GM19043 (cell line): ENCODE measurements around the gene AP2S1.
"Not testable (repeated sequence)": the region's sequence is repeated elsewhere in the genome, so short reads cannot be mapped to it uniquely, and the experiment has no call there.

Experiments used
- ATAC-seq: cut with Tn5 transposase; IDR thresholded peaks from one replicate; pipeline ENCODE4 v1.9.1; 2021; ENCODE audit warnings: low read depth; ENCODE audit not compliant: unreplicated experiment

AP2S1 gene

DNA sequence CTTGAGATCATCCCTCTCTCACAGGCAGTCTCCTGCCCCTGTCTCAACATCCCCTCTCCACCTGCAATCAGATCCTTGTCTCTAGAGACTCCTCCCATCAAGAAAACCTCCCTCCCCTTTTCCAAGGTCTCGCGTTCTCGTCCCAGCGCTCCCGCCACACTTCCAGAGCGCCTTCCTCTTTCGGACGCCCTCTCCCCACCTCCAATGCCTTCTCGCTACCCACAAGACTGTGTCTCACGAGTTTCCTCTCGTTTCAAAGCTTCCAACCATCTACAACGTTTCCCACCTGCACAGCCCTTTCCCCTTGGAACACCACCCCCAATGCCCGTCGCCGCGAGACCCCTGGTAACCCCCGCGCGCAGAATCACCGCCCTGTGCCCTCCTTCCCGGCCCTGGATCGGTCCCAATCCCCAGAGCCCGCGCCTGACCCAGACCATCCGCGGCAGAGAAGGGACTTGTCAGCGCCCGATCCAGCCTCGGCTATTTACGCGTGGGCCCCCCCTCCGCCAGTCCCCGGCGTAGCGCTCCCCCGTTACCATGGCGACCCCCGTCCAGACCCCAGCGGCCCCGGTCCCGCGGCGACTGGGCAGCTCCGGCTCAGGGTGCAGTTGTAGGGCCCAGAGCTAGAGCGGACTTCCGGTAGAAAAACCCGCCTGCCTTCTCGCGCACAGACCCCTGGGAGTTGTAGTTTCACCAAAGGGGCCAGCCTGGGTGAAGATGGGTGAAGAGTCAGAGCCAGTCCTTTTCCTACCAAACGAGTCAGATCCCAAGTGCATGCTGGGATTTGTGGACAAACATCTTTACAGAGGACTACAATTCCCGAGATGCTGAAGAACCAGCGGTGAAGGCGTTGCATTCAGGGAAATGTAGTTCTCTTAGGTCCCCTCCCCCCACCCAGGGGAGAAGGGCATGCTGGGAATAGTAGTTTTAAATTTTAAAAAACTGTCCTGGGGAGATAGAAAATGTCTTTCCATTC lies at the start of gene AP2S1:
AP2S1 (minus strand) TSS at position 619 of the 976 bp plus-strand sequence; CDS start at position 539, 80 bp downstream.
- peak; percentile 89 for ATAC-seq

DNA sequence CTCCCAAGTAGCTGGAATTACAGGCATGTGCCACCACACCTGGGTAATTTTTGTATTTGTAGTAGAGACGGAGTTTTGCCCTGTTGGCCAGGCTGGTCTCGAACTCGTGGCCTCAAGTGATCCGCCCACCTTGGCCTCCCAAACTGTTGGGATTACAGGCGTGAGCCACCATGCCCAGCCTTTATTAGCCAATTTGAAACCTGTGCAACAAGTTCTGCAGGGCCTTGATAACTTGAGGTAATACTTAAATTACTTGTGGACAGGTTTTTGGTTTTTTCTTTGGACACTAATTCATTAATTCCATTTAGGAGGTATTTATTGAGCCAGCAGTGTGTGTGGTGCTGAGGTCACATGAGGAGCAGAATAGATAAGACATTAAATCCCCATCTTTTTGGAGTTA lies 49.7 kb upstream of the AP2S1 start:
- ATAC-seq = no peak

DNA sequence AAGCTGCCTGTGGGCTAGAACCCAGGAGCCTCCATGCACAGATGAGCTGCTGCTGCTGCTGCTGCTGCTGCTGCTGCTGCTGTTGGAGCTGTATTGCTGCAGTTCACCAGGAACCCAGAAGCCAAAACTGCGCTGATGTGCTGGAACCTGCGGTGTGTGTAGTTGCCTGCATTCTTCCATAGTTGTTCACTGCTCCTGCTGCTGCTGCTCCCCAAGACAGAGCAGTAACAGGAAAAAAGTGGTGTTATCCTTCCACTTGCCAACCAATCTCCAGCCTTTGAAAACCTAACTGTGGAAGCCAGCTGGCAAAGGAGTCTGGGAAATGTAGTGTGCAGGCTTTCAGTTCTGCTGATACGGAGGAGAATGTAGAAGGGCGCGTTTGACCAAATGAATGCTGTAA lies 48.1 kb upstream of the AP2S1 start:
- no peak for ATAC-seq

DNA sequence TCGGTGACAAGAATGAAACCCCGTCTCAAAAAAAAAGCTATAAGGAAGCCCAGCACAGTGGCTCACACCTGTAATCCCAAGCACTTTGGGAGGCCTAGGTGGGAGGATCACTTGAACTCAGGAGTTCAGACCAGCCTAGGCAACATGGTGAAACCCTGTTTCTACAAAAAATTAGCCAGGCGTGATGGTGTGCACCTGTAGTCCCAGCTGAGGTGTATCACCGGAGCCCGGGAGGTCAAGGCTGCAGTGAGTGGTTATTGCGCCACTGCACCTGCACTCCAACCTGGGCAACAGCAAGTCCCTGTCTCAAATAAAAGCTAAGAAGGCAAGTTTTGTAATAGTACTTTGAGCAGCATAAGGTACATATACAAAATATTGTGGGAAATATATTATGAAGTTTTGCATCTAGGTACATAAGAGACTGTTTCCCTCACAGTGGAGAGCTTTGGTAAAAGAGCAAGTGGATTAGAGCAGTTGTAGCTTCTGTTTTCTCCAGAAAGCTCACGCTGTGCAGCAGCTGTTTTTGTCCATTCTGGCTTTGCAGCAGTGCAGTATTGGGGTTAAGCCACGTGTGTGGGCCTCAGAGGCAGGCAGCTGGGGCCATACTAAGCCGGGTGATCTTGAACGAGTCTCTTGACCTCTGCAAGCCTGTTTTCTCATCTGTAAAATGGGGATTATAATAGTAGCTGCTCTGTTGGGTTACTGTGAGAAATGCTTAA lies 45.6 kb upstream of the AP2S1 start:
- ATAC-seq = no peak

DNA sequence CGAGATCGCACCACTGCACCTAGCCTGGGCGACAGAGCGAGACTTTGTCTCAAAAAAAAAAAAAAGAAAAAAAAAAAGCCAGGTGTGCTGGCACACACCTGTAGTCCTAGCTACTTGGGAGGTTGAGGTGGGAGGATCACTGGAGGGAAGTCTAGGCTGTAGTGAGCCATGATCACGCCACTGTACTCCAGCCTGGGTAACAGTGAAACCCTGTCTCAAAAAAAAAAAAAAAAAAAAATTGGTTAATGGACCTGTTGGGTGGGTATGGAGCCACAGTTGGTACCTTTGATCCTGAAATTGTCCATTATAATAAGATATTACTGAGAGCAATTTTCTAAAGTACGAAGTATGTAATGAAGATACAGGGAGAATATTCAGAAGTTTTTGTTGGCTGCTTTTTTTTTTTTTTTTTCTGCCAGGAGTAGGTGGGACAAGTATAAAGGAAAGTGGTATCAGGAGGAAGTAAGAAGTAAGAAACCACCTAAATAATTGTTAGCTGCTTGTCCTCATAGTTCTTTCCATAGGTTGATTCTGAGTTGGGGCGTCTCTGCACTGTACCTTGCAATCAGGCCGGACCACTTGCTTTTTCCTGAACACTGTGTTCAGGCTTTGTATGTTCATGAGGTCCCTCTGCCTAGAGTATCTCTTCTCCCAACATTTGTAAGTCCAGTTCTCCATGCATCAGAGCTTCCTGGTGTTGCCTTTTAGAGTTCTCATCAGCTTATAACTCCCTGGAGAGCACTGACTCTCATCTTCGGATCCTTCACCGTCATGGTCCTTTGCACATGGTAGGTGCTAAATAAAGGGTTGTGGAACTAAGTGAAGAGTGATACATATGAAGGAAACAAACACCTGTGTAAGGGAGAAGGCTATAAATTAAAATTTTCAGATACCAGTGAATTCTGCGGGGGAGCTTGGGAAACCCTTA lies 41.9 kb upstream of the AP2S1 start:
- no peak for ATAC-seq

DNA sequence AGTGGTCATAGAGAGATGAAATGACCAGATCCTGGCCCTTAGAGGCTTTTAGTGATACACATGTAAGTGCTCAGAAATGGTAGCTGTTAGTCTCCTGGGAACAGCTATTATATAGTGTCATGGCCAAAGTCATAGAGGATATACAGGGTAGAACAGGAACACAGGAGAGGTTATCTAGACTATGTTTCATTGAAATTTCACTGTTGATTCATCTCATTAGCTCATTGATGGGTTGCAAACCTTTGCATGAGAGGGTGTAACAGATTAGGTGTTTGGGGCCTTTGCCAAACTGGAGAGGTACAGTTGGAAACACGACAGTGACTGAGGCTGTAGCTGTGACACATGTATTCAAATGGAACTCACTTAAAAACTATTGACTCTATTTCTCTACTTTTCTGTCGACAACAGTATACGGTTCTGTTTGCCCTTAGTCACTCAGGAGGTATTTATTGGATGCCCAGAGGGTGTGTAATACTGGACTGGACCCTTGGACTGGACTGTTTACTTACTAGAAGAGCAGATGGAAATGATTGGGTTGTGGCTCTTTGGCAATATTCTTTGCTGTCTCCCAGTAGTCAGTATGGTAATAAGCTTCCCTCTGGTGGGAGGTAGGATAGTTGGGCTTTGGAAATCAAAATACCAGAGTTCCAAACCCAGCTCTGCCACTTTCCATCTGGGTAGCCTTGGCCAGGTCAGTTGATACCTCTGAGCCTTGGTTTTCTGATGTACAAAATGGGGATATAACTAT lies 40.0 kb upstream of the AP2S1 start:
- ATAC-seq = no peak

DNA sequence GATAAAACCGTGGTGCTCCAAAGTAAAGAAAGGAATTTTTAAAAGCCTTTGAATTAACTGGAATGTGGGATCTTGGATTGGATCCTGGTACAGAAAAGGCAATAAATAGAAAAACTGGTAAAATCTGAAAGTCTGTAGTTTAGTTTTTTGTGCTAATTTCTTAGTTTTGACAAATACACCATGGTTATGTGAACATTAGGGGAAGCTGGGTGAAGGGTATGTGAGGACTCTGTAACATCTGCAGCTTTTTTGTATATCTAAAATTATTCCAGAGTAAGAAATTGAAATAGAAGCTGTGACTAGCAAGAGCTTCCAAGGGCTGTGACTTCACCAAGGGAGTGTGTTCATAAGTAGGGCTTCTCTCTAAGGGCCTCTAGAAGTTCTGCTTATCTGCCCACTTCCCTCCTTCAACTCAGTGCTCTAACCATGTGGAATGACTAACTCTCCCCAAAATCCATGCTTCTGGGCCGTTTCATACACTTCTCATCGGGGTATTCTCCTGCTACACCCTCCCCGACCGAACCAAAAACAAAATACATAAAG lies 36.7 kb upstream of the AP2S1 start:
- no peak for ATAC-seq

DNA sequence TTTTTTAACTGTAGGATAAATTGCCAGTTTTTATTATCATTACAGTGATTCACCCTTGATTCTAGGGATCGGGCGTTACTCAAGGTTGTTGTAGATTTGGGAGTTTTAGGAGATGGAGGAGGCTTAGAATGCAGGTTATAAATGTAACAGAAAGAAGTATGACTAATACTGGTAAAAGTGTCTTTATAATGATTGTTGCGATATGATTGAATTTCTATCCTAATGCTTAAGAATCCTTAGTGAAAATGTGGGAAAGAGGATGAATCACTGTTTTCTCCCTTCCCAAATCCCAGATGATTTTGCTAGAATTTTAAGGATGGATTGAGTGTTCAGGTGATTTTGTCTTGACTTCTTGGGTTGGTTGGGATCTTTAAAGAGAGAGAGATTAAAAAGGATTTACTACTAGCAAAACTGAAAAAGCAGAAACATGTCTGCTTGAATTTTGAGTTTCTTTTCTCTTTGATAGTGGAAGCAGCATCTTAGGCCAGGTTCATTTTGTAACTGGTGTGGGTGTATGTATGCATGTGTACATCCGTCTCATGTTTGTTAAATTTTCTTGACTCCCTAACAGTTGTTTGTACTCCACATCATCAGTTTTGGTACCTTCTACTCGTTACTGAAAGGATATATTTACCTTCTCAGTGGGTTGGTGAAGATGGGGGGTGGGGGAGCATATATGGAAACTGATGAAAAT lies 36.0 kb upstream of the AP2S1 start:
- ATAC-seq = no peak

DNA sequence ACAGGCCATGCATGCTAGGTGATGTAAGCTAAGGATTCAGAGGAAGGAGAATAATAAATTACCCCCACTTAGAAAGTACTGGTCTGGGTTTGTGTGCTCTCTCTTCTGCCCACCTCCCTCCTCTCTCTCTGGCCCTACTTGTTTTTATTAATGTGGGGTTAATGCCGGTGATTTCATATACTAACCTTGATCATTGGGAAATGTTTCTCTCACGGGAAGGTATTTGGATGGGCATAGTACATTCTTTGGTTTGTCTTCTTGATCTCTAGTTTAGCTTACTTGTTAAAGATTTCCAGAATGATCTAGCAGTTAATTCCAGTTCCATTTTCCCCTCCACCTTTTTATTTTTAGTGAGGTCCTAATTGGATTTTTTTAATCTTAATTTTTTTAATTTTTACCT lies 34.8 kb upstream of the AP2S1 start:
- no peak for ATAC-seq

DNA sequence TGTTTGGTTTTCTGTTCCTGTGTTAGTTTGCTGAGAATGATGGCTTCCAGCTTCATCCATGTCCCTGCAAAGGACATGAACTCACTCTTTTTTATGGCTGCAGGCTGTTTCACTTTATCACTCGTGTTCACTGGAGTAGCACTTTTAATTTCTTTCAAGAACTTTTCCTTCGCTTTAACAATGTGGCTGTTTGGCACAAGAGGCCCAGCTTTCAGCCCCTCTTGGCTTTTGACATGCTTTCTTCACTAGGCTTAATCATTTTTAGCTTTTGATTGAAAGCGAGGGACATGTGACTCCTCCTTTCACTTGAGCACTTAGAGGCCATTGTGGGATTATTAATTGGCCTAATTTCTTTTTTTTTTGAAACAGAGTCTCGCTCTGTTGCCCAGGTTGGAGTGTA lies 32.1 kb upstream of the AP2S1 start:
- ATAC-seq = not testable (repeated sequence)

DNA sequence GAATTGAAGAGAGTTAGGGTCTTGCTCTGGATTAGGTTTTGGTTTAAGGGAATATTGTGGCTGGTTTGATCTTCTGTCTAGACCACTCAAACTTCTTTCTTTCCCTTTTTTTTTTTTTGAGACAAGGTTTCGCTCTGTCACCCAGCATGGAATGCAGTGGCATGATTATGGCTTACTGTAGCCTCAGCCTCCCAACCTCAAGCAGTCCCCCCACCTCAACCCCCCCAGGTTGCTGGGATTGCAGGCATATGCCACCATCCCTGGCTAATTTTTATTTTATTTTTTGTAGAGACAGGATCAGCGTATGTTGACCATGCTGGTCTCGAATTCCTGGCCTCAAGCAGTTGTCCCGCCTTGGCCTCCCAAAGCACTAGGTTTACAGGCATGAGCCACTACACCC lies 31.4 kb upstream of the AP2S1 start:
- ATAC-seq = no peak

DNA sequence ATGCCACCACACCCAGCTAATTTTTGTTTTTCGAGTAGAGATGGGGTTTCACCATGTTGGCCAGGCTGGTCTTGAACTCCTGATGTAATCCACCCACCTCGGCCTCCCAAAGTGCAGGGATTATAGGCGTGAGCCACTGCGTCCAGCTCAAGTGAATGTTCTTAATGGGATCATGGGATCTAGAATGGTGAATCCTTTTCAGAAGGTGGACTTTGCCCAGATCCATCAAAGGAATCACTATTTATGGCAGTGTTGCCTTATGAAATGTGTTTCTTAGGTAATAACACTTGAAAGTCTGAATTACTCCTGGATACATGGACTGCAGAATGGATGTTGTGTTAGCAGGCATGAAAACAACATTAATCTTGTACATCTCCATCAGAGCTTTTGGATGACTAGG lies 30.4 kb upstream of the AP2S1 start:
- no peak for ATAC-seq

DNA sequence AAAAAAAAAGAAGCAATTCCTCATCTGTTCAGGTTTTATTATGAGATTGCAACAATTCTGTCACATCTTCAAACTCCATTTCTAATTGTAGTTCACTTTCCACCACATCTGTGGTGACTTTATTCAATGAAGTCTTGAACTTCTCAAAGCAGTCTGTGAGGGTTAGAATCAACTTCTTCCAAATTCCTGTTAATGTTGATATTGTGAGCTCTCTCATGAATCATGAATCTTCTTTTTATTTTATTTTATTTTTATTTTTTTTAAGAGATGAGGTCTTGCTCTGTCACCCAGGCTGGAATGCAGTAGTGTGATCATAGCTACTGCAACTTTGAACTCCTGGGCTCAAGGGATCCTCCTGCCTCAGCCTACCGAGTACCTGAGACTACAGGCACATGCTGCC lies 29.8 kb upstream of the AP2S1 start:
- no peak for ATAC-seq

DNA sequence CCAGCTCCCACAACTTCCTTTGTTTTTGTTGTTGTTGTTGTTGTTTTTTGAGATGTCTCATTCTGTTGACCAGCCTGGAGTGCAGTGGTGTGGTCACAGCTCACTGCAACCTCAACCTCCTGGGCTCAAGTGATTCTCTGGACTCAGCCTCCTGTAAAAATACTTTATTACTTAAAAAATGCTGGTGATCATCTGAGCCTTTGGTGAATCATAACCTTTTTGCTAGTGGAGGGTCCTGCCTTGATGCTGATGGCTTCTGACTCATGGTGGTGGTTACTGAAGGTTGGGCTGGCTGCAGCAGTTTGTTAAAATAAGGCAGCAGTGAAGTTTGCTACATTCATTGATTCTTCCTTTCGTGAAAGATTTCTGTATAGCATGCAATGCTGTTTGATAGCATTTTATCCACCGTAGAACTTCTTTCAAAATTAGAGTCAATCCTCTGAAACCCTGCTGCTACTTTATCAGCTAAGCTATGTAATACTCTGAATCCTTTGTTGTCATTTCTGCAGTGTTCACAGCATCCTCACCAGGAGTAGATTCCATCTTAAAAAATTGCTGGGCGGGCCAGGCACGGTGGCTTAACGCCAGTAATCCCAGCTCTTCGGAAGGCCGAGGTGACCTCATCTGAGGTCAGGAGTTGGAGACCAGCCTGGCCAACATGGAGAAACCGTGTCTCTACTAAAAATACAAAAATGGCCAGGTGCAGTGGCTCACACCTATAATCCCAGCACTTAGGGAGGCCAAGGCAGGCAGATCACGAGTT lies 28.1 kb upstream of the AP2S1 start:
- ATAC-seq = no peak

DNA sequence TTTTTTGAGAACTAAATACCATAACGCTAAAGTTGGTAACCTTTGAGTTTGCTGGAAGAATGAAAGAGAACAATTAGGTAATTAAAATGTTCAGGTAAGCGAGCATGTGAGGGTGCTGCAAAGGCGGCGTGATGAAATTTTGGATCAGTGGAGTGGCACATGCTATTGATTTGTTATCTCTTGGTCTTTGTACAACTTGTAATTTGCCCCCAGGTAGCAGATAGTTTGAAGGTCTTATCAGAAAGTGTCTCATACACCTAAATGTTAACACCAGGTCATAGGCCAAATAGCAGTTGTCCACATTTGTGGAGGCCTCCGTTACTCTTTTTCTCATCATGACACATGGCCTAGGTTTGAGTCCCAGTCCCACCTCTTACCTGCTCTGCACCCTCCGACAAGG lies 25.0 kb upstream of the AP2S1 start:
- no peak for ATAC-seq

DNA sequence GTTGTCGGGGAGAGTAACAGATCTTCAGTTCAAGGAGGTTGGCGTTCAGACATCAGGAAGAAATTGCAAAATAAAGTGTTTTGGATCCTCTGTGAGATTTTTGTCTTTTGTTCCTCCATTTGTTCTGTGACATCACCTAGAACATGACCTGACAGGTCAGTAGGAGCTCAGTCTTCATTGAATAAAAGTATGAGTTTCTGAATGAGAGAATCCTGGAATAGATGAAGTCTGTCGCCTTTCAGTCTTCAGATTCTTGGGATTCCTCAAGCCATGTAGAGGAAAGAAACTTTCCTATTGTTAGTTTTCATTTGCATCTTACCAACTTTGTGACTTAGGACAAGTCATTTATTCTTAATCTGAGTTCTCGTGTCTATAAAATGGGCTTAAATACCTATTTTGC lies 24.6 kb upstream of the AP2S1 start:
- ATAC-seq = no peak

DNA sequence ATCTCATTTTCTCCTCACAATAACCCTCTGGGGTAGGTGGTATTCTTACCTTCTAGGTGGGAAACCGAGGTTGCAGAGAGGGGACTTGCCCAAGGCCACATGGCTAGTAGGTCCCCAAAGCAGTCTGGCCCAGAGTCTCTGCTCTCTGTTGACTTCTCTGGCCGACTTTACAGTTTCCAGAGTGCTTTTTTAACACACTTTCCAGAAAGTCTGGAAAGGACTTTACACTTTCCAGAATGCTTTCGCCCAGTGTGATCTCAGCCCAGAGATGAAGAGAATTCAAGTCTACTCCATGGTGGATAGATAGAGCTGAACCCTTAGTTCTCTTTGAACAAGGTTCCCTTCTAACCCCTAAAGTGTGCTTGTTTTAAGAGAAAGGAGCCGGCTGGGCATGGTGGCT lies 22.3 kb upstream of the AP2S1 start:
- ATAC-seq = no peak

DNA sequence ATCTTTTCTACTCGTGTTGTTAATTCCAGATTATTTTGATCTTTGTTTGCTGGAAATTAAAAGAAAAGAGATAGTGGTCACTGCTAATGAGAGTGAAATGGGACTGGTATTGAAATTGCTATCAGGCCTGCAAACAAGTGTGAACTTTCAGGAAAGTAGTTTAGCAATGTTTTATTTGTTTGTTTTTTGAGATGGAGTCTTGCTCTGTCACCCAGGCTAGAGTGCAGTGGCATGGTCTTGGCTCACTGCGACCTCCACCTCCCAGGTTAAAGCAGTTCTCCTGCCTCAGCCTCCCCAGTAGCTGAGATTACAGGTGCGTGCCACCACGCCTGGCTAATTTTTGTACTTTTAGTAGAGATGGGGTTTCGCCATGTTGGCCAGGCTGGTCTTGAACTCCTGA lies 20.5 kb upstream of the AP2S1 start:
- ATAC-seq = not testable (repeated sequence)
